SK-N-SH treated with all-trans-retinoic acid at 6 μM for 48 hours (cell line): ENCODE results near the gene RAB11FIP3.

Experiments
- ATAC-seq: fragments of 200-7000 bp; cut with Tn5 transposase; 3 replicates; pipeline ENCODE4 v1.9.1; 2020; ENCODE audit warnings: mild to moderate bottlenecking, moderate library complexity
- ARNTL ChIP-seq: fragments of 450-650 bp; formaldehyde crosslinking; IDR thresholded peaks from 2 replicates; pipeline ENCODE4 v1.5.0; 2020; ENCODE audit warnings: low read depth, mild to moderate bottlenecking, moderate library complexity, borderline replicate concordance
- BACH2 ChIP-seq: fragments of 250-450 bp; sonication (Bioruptor Pico); IDR thresholded peaks from 2 replicates; pipeline ENCODE4 v1.9.0; 2021; ENCODE audit warnings: mild to moderate bottlenecking, borderline replicate concordance
- CSDC2 ChIP-seq: fragments of 250-450 bp; sonication (Bioruptor Pico); IDR thresholded peaks from 2 replicates; pipeline ENCODE4 v1.5.0; 2020; ENCODE audit warnings: mild to moderate bottlenecking, moderate library complexity
- ESRRG ChIP-seq: fragments of 250-450 bp; sonication (Bioruptor Pico); IDR thresholded peaks from 2 replicates; pipeline ENCODE4 v1.6.1; 2021; ENCODE audit warnings: mild to moderate bottlenecking
- GLIS3 ChIP-seq: fragments of 250-450 bp; sonication (Bioruptor Pico); IDR thresholded peaks from 2 replicates; pipeline ENCODE4 v1.5.0; 2020; ENCODE audit warnings: mild to moderate bottlenecking, moderate library complexity
- ISL1 ChIP-seq: fragments of 250-450 bp; sonication (Bioruptor Pico); IDR thresholded peaks from 2 replicates; pipeline ENCODE4 v2.1.2; 2022; ENCODE audit warnings: mild to moderate bottlenecking, moderate library complexity
- OSR1 ChIP-seq: fragments of 250-450 bp; sonication (Bioruptor Pico); IDR thresholded peaks from 2 replicates; pipeline ENCODE4 v1.8.0; 2022; ENCODE audit warnings: moderate library complexity, mild to moderate bottlenecking, inconsistent platforms
- PATZ1 ChIP-seq: fragments of 250-450 bp; sonication (Bioruptor Pico); IDR thresholded peaks from 2 replicates; pipeline ENCODE4 v1.8.0; 2020; ENCODE audit warnings: mild to moderate bottlenecking, moderate library complexity, borderline replicate concordance
- POU6F1 ChIP-seq: fragments of 250-450 bp; sonication (Bioruptor Pico); IDR thresholded peaks from 2 replicates; pipeline ENCODE4 v1.8.0; 2021; ENCODE audit warnings: low read depth, mild to moderate bottlenecking, moderate library complexity, borderline replicate concordance
- PPARA ChIP-seq: fragments of 250-450 bp; sonication (Bioruptor Pico); IDR thresholded peaks from 2 replicates; pipeline ENCODE4 v1.5.0; 2020; ENCODE audit warnings: mild to moderate bottlenecking, borderline replicate concordance
- SNAI2 ChIP-seq: fragments of 250-450 bp; sonication (Bioruptor Pico); IDR thresholded peaks from 2 replicates; pipeline ENCODE4 v1.5.0; 2020; ENCODE audit warnings: mild to moderate bottlenecking, moderate library complexity
- TCF4 ChIP-seq: fragments of 250-450 bp; sonication (Bioruptor Pico); IDR thresholded peaks from 2 replicates; pipeline ENCODE4 v1.8.0; 2021; ENCODE audit warnings: mild to moderate bottlenecking, moderate library complexity, borderline replicate concordance
- TOX ChIP-seq: fragments of 250-450 bp; sonication (Bioruptor Pico); IDR thresholded peaks from 2 replicates; pipeline ENCODE4 v1.8.0; 2021; ENCODE audit warnings: mild to moderate bottlenecking, moderate library complexity, borderline replicate concordance
- TSHZ2 ChIP-seq: fragments of 250-450 bp; sonication (Bioruptor Pico); IDR thresholded peaks from 2 replicates; pipeline ENCODE4 v1.5.0; 2020; ENCODE audit warnings: mild to moderate bottlenecking, moderate library complexity
- ZC3H10 ChIP-seq: fragments of 250-450 bp; sonication (Bioruptor Pico); IDR thresholded peaks from 2 replicates; pipeline ENCODE4 v1.5.1; 2021; ENCODE audit warnings: mild to moderate bottlenecking, moderate library complexity
- ZFP3 ChIP-seq: fragments of 250-450 bp; sonication (Bioruptor Pico); IDR thresholded peaks from 2 replicates; pipeline ENCODE4 v1.5.0; 2020; ENCODE audit warnings: mild to moderate bottlenecking, moderate library complexity
- ZFP30 ChIP-seq: fragments of 450-650 bp; formaldehyde crosslinking; IDR thresholded peaks from 2 replicates; pipeline ENCODE4 v1.5.0; 2022; ENCODE audit warnings: mild to moderate bottlenecking, moderate library complexity
- ZNF565 ChIP-seq: fragments of 450-650 bp; formaldehyde crosslinking; conservative IDR thresholded peaks from 2 replicates; pipeline ENCODE4 v1.5.0; 2020; ENCODE audit warnings: low read depth, mild to moderate bottlenecking, moderate library complexity
- ZNF70 ChIP-seq: fragments of 450-650 bp; formaldehyde crosslinking; IDR thresholded peaks from 2 replicates; pipeline ENCODE4 v1.5.0; 2020; ENCODE audit warnings: mild to moderate bottlenecking, moderate library complexity
- ZNF8 ChIP-seq: fragments of 450-650 bp; formaldehyde crosslinking; IDR thresholded peaks from 2 replicates; pipeline ENCODE4 v1.5.0; 2020; ENCODE audit warnings: mild to moderate bottlenecking, moderate library complexity
- TF ChIP-seq, protein P1 (sequence below): fragments of 250-450 bp; sonication (Bioruptor Pico); IDR thresholded peaks from 2 replicates; pipeline ENCODE4 v1.5.1; 2020; ENCODE audit warnings: low read depth, mild to moderate bottlenecking, moderate library complexity

RAB11FIP3 gene

GRCh38 chr16:567373-568256, 142.2 kb downstream of the RAB11FIP3 start:
- TF ChIP-seq ZNF565 (no peak), BACH2 (CRISPR knock-in tag) (no peak), OSR1 (CRISPR knock-in tag) (no peak), GLIS3 (CRISPR knock-in tag) (no peak), POU6F1 (no peak), ARNTL (CRISPR knock-in tag) (no peak), ESRRG (CRISPR knock-in tag) (no peak), TOX (CRISPR knock-in tag) (no peak), ZNF8 (CRISPR knock-in tag) (no peak), TCF4 (CRISPR knock-in tag) (no peak)
- TF ChIP-seq, all 23 proteins: peak for 0
- ATAC-seq, result no peak

DNA sequence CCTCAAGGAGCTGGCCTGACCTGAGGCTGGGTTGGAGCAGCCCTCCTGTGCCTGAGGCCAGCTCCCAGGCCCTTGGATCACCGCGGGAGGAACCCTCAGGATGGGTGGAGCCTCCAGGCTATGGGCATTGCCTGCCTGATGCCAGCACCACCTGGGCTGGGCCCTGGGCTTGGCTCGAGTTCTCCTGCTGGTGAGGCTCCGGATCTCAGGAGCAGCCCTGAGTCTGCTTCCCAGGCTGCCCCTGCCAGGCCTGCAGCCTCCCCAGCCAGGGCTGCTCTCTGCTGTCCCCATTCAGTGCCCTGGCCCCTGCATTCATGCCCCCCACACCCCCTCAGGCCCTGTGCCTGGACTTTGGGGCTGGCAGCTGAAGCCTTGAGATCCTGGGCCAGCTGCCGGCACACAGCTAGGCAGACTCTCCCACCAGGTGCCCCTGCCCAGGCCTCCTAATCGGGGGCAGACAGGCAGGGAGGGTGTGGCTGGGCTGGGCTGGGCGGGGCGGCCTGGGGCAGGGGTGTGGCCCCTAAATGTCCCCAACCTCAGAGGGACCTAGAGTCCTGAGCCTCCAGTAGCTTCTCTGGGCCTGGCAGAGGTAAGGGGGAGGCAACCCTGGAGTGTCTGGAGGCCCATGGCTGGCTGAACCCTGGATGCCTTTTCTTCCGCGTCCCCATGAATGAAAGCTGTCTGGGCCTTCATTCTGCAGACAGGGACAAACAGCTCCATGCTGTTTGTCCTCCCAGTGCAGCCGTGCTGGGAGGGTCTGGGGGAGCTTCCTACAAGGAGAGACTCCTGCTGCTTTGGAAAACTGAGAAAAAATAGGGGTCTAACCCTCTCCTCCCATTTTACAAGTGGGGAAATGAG, 143.2 kb downstream of the RAB11FIP3 start:
- ATAC-seq, result no peak
- no peak for TF ChIP-seq PPARA (CRISPR knock-in tag)
- no peak for TF ChIP-seq ZC3H10 (CRISPR knock-in tag)
- TF ChIP-seq ISL1, result no peak
- no peak for TF ChIP-seq SNAI2 (CRISPR knock-in tag)
- TF ChIP-seq TSHZ2 (CRISPR knock-in tag), result no peak
- TF ChIP-seq, protein P1, sequence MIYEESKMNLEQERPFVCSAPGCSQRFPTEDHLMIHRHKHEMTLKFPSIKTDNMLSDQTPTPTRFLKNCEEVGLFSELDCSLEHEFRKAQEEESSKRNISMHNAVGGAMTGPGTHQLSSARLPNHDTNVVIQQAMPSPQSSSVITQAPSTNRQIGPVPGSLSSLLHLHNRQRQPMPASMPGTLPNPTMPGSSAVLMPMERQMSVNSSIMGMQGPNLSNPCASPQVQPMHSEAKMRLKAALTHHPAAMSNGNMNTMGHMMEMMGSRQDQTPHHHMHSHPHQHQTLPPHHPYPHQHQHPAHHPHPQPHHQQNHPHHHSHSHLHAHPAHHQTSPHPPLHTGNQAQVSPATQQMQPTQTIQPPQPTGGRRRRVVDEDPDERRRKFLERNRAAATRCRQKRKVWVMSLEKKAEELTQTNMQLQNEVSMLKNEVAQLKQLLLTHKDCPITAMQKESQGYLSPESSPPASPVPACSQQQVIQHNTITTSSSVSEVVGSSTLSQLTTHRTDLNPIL (CRISPR knock-in tag), result no peak
- no peak for TF ChIP-seq POU6F1
- TF ChIP-seq ARNTL (CRISPR knock-in tag), result no peak
- TF ChIP-seq ZNF70, result no peak
- no peak for TF ChIP-seq ZFP3 (CRISPR knock-in tag)
- no peak for TF ChIP-seq ESRRG (CRISPR knock-in tag)
- TF ChIP-seq CSDC2 (CRISPR knock-in tag), result no peak
- no peak for TF ChIP-seq PATZ1
- no peak for TF ChIP-seq BACH2 (CRISPR knock-in tag)
- TF ChIP-seq GLIS3 (CRISPR knock-in tag), result no peak
- no peak for TF ChIP-seq ZNF565
- no peak for TF ChIP-seq OSR1 (CRISPR knock-in tag)
- TF ChIP-seq ZFP30, result no peak
